Astrocyte of the spinal cord (primary cell): Measurements from ENCODE around the gene RAB10.

Source experiments
- DNase-seq: peaks from one replicate; pipeline ENCODE4 v3.0.0; 2011; ENCODE audit warnings: low read depth, low spot score
- H3K4me3 ChIP-seq: 2 replicates; pipeline ENCODE4 v1.5.1; 2011; ENCODE audit warnings: low read depth, mild to moderate bottlenecking, low read length, moderate library complexity
- in situ Hi-C: cut with HindIII; loops from 2 replicates; pipeline ENCODE4 v1.10.0; 2017; ENCODE audit warnings: low sequenced_read_pairs
- TF ChIP-seq, protein P1 (sequence below): IDR thresholded peaks from 2 replicates; pipeline ENCODE4 v1.5.1; 2012; ENCODE audit warnings: low read depth, mild to moderate bottlenecking, low read length, inconsistent platforms

RAB10 gene

DNA sequence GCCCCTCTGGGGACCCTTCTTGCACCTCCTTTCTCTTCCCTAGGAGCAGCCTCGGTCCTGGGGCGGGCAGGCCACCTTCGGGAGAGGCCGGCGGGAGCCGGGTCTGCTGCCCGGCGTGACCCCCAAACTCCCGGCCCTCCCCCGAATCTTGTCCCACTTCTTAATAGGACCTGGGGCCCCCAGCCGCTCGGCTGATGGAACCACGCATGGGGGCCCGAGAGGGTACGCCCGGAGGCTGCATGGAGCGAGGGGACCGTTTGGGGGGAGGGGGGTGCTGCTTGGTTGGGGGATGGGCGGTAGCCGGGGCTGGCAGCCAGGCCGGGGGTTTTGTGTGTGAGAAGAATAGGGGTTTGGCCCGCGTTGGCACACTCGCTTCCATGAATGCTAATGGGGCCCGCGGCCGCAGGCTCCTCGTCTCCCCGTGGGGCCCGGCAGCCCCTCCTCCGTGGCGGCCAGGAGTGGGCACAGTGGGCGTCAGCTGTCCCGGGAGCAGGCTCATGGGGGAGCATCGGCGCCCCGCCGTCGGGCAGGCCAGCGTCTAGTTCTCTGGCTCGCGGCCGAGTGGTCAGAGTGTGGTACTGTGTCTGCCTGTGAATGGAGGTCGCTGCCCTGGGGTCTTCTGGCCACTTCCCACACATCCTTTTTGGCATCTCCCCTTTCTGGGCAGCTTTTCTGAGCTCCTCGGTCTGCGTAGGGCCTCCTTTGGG is 140.0 kb downstream of the RAB10 start:
- H3K4me3 ChIP-seq, result no peak overlapping the region
- DNase-seq, result no peak
- in situ Hi-C loops, result no loop called here
- TF ChIP-seq, protein P1, sequence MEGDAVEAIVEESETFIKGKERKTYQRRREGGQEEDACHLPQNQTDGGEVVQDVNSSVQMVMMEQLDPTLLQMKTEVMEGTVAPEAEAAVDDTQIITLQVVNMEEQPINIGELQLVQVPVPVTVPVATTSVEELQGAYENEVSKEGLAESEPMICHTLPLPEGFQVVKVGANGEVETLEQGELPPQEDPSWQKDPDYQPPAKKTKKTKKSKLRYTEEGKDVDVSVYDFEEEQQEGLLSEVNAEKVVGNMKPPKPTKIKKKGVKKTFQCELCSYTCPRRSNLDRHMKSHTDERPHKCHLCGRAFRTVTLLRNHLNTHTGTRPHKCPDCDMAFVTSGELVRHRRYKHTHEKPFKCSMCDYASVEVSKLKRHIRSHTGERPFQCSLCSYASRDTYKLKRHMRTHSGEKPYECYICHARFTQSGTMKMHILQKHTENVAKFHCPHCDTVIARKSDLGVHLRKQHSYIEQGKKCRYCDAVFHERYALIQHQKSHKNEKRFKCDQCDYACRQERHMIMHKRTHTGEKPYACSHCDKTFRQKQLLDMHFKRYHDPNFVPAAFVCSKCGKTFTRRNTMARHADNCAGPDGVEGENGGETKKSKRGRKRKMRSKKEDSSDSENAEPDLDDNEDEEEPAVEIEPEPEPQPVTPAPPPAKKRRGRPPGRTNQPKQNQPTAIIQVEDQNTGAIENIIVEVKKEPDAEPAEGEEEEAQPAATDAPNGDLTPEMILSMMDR, result no peak

DNA sequence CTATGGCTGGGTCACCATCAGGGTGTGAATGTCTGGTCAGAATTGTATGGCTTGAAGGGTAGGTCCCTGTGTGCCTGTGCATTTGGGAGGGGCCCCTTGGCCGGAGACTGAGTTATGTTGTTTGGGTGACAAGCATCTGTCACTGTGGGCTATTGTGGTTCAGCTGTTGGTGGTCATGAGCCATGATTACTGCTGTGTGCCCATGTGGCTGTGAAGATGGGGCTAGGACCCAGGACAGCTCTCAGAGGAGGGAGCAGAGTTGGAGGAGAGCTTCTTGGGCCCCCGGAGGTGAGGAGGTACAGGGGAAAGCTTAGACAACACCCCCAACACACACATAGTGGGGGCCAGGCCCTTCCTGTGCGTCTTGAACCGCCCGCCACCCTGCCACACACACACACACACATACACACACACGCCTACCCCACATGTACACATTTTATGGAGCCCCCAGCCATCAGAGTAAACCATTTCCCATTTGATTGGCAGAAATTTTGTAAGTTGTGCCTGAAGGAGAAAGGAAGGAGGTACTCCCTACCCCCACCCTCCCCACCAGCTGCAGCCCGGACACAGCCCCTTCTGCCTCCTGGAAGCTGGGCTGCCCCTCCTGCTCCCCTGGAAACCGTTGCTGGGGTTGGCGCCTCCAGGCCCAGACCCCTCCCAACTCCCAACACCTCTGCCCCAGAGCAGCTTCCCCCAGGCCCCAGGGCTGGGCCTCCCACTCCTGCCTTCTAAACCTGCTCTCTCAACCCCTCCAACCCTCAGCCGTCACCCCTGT is 141.0 kb downstream of the RAB10 start:
- no peak for DNase-seq
- in situ Hi-C loops, result no loop called here
- no peak overlapping the region for H3K4me3 ChIP-seq
- TF ChIP-seq, protein P1, result no peak

DNA sequence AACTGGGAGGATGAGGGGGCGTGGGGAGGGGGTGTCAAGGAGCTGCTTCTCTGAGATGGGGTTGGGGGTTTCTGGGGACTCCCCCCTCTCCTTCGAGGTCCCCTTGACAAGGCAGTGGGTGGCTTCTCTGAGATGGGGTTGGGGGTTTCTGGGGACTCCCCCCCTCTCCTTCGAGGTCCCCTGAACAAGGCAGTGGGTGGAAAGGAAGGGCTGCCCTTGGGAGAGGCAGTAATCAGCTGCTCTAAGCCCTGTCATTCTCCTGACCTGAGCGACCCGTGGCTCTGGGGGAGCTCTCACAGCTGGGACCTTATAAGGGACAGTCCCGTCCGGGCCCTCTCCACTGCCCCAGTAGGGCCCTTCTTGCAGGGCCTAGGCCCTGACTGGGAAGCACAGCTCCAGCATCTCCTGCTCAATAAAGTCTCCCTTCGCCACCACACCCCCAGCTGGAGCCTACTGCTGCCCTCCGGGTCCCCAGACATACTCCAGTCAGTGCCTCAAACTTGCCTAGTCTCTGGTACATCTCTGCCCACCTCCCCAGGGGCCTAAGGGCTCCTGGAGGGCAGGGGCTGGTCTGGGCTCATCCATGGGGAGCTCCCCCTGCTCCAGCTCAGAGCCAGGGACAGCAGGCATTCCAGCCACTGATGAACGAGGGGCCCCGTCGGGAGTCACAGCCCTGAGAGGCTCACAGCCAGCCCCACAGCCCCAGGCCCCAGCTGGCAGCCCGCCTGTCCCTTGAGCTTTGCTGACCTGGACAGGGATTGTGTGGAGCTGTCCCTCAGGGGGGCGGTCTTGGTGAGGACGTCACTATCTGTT is 141.8 kb downstream of the RAB10 start:
- TF ChIP-seq, protein P1, result no peak
- H3K4me3 ChIP-seq, result no peak overlapping the region
- in situ Hi-C loops, result no loop called here
- no peak for DNase-seq

DNA sequence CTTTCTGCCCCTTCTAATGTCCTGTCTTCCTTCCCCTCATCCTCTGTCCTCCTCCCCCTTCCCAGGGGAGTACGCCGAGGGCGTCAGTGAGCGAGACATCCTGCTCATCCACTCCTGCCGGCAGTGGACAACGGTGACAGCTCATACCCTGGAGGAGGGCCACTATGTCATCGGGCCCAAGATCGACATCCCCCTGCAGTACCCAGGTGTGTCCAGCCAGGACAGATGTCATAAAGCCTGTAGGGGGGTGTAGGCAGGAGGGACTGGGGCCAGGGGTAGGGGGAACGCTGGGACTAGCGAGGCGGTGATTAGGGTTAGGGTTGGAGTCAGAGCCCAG is 142.4 kb downstream of the RAB10 start:
- TF ChIP-seq, protein P1, result no peak
- no peak overlapping the region for H3K4me3 ChIP-seq
- no peak for DNase-seq
- in situ Hi-C loops, result no loop called here

DNA sequence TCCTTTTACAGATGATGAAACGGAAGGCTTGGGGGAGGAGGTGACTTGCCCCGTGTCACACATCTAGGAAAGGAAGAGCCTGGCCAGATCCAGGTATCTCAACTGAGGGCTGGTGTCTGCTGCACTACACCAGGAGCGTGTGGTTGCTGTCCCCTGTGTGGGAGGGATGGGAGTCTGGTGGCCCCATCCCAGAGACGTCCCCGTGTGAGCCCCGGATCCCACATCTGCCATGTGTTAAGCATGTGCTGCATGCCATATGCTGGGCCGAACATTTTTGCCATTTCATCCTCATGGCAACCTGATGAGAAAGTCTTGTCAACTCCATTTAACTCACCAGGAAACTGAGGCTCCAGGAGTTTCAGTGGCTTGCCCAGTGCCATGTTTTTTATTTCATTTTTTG is 143.2 kb downstream of the RAB10 start:
- in situ Hi-C loops, result no loop called here
- TF ChIP-seq, protein P1, result no peak
- DNase-seq, result no peak
- H3K4me3 ChIP-seq, result no peak overlapping the region

DNA sequence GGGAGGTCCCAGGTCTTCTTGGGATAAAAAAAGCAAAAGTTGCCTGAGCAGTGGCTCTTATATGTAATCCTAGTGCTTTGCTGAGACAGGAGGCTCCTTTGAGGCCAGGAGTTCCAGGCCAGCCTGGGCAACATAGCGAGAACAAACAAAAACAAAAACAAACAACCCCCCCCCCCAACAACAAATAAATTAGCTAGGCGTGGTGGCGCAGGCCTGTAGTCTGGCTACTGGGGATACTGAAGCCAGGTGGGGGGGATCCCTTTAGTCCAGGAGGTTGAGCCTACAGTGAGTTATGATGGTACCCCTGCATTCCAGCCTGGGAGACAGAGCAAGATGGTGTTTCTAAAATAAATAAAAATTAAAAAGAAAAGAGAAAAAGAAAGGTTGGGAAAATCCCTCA is 144.4 kb downstream of the RAB10 start:
- DNase-seq, result no peak
- TF ChIP-seq, protein P1, result no peak
- H3K4me3 ChIP-seq, result no peak overlapping the region
- in situ Hi-C loops, result no loop called here
